Naive thymus-derived CD8-positive, alpha-beta T cell (primary cell): Measurements from ENCODE around the gene HOXB13. TPM values are rescaled to one million over a fixed set of nuclear protein-coding genes. Genes with fewer than 3 reads are reported as not detected.

Experiments
- ATAC-seq, 2 donors: fragments of 150-1000 bp; cut with Tn5 transposase in 1 of 2; sonication (Bioruptor Pico), chemical (Tn5 transposase) in 1 of 2; 1 replicate in 1 of 2; 2 replicates in 1 of 2; pipeline ENCODE4 v1.10.0; 2021; ENCODE audit warnings: mild to moderate bottlenecking in 2 of 2, moderate library complexity in 2 of 2
- POLR2A ChIA-PET: fragments of 350-600 bp; sonication (Branson Sonifier 250); formaldehyde crosslinking; loops from one replicate; lab custom pipeline; 2021; ENCODE audit warnings: antibody characterized with exemption; lab: Charles Lee
- DNase-seq, 10 donors: peaks; one replicate each; pipeline versions ENCODE4 v3.0.0 to v3.0.0-alpha.2; 2020 to 2022
- H3K27ac Mint-ChIP-seq, 10 donors: one replicate each; pipeline ENCODE4 v1.8.0; 2020 to 2022; ENCODE audit warnings: mild to moderate bottlenecking in 10 of 10, mixed read lengths in 10 of 10, moderate library complexity in 4 of 10, inconsistent platforms in 1 of 10
- H3K27me3 Mint-ChIP-seq, 5 donors: one replicate each; pipeline ENCODE4 v1.8.0; 2021 to 2022; ENCODE audit warnings: mixed read lengths in 5 of 5
- H3K36me3 Mint-ChIP-seq, 3 donors: one replicate each; pipeline ENCODE4 v1.8.0; 2020 to 2022; ENCODE audit warnings: mixed read lengths in 3 of 3, mild to moderate bottlenecking in 2 of 3, inconsistent platforms in 1 of 3
- H3K4me1 Mint-ChIP-seq, 4 donors: one replicate each; pipeline ENCODE4 v1.8.0; 2021 to 2022; ENCODE audit warnings: mixed read lengths in 4 of 4
- H3K4me3 Mint-ChIP-seq, 10 donors: one replicate each; pipeline ENCODE4 v1.8.0; 2020 to 2022; ENCODE audit warnings: mild to moderate bottlenecking in 10 of 10, mixed read lengths in 10 of 10, moderate library complexity in 6 of 10, inconsistent platforms in 1 of 10
- H3K9me3 Mint-ChIP-seq, 9 donors: one replicate each; pipeline ENCODE4 v1.8.0; 2020 to 2022; ENCODE audit warnings: mixed read lengths in 9 of 9, mild to moderate bottlenecking in 3 of 9, inconsistent platforms in 1 of 9, moderate library complexity in 1 of 9
- polyA plus RNA-seq, 3 donors: library from polyadenylated mRNA; unstranded; fragments of 300-500 nt; fragmentation: Illumina TruSeq; gene quantifications; one replicate each; pipeline ENCODE4 v1.2.3, GENCODE V29; 2021
- total RNA-seq, 8 experiments: library from RNA in 2 of 8; stranded (reverse) in 2 of 8; gene quantifications; one replicate each; pipeline ENCODE4 v1.2.3 and lab custom pipeline; 2021 to 2026

The HOXB13 gene
- total and polyA plus RNA-seq, 5 experiments from 2014 or later = not detected

DNA sequence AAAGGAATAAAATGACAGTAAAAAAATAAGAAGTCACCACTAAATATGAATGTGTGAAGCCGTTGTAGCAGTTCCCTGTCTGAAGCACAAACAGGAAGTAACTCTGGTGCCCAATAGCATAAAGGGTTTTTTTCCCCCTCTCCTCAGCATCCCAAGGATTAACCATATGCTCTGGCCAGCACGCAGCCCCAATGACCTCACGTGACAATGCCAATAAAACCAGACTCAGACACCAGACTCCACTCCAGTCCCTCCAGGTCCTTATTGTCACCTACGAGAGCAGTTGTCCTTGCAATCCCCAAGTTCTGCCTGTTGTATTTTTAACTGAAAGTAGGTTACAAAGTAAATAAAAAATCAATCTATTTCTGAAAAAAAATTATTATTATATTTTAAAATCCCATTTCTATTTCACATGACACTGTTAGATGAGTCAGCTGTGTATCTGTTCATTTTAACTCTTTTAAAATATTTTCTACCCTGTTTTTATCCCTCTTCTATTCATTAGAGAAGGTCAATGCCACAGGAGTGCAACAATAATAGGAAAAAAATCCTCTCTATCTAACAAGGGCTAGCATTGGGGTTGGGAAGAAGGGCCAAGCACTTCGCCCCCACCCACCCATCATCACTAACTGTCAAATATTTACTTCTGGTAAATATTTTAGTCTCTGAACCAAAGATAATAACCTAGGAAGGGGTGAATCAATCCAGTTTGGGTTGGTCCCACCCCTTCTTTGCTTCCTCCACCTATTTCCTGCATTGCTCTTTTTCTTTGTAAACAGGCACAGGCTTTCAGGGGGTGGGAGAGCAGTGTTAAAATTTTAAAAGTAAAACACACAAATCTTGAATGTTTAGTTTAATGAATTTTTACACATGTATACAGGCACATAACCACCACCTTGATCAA, 12.8 kb downstream of the HOXB13 start:
- no peak overlapping the region for H3K4me3 Mint-ChIP-seq
- H3K36me3 Mint-ChIP-seq = peaks cover 0 to 9% (median 7%) of the 10 kb centered on the region in 3 donors
- ATAC-seq (no peak), DNase-seq (no peak)
- POLR2A ChIA-PET = no interaction called here
- peaks cover 0 to 12% (median 3%) of the 10 kb centered on the region in 9 donors for H3K9me3 Mint-ChIP-seq
- H3K27ac Mint-ChIP-seq = no peak overlapping the region
- peaks cover 6 to 17% (median 14%) of the 10 kb centered on the region in 4 donors for H3K4me1 Mint-ChIP-seq
- H3K27me3 Mint-ChIP-seq = peaks cover 40 to 88% (median 68%) of the 10 kb centered on the region in 5 donors

DNA sequence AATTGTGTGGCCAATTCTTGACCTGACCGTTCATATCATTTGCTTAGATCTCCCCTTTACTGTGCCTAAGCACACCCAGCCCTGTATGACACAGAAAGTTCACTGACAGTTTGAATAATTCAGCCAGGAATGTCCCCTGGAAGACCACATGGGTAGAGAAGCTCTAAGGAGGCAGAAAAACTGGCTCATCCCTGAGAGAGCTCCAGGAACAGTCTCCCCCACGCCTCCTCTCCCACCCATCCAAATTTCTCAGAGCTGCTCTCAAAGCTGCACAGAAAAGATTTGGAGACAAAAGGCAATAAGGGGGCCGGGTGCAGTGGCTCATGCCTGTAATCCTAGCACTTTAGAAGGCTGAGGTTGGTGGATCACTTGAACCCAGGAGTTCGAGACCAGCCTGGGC, 17.4 kb downstream of the HOXB13 start:
- no peak overlapping the region for H3K4me3 Mint-ChIP-seq
- H3K27me3 Mint-ChIP-seq = peaks cover 34 to 88% (median 67%) of the 10 kb centered on the region in 5 donors

DNA sequence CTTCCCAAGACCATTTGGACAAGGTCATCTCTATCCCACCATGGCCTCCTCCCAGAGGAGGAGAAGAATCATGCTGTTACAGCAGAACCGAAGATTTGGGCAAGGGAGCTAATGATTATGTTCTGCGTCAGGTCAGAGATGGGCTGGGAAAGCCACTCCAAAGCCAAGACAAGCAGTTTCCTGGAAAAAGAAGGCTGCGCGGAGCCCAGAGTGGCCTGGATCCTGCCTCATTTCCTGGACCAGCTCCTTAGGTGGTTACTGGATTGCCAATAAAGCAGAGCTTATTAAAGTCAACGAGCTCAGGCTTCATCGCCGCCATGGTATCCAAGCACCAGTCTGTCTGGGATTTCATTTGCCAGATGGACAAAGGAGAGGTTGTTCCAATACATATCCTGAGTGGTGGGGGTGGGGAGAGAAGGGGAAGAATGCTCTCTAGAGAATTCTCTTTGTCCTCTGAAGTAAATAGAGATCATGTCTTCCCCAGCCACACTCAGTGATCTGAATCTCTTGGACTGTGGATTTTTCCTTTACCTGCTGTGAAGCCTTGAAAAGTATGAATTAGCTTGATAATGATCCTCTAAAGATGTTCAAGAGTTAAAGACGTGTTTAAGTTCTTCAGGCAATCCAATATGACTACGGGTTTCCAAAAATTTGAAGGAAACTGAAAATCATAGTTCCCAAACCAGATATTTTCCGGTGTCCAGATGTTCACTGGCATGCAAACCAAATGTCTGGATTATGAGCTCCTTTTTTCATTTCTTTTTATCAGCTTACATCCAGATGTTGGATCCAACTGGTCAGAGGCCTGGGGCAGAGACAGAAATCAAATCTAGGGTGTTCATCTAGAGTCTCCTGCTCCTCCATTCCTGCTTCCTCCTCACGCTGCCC, 23.9 kb downstream of the HOXB13 start:
- ATAC-seq (no peak), DNase-seq (no peak)
- Mint-ChIP-seq H3K36me3 (peaks cover 0 to 3% (median 0%) of the 10 kb centered on the region in 3 donors), H3K9me3 (no peaks in the 10 kb centered on the region), H3K4me1 (no peaks in the 10 kb centered on the region), H3K27me3 (peaks cover 35 to 90% (median 66%) of the 10 kb centered on the region in 5 donors), H3K4me3 (no peak overlapping the region), H3K27ac (no peak overlapping the region)
- POLR2A ChIA-PET = no interaction called here

More for the DNA sequence above, 17.4 kb downstream of the HOXB13 start:
- Mint-ChIP-seq H3K9me3 (no peaks in the 10 kb centered on the region), H3K4me1 (no peaks in the 10 kb centered on the region), H3K36me3 (no peaks in the 10 kb centered on the region), H3K27ac (no peak overlapping the region)
- no peak for DNase-seq
- no peak for ATAC-seq
- POLR2A ChIA-PET = no interaction called here

DNA sequence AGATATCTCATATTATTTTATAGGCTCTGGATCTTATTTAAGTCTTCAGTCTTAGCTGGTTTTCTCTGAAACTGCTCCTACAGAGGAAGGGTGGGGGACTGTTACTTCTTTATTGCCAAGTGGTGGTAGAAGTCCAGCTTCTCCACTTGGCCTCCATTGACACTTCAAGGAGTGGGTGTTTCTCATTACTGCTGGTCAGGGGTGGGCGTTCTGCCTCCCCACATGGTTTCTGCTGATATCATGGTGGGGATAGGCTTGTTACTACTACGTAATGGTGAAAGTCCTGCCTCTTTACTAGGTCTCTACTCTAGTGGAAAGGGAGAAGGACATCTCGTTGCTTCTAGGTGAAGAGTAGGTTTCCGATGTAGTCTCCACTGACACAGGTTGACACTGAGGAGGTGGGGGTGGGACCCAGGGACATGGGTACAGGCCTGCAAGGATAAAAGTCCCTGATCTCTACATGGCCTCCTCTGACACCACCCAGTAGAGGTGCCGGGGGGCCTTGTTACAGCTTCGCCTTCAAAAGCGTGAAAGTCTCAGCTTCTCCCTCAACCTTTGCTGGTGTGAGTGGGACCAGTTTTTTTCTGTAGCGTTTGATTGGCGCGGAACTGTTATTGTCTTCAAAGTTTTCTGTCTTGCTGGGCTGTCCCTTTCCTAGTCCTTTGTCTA, 26.6 kb downstream of the HOXB13 start:
- ATAC-seq (no peak), DNase-seq (no peak)
- Mint-ChIP-seq H3K9me3 (no peaks in the 10 kb centered on the region), H3K27me3 (peaks cover 33 to 89% (median 61%) of the 10 kb centered on the region in 5 donors), H3K4me1 (no peaks in the 10 kb centered on the region), H3K36me3 (peaks cover 0 to 3% (median 0%) of the 10 kb centered on the region in 3 donors), H3K27ac (no peak overlapping the region), H3K4me3 (no peak overlapping the region)
- POLR2A ChIA-PET = no interaction called here

DNA sequence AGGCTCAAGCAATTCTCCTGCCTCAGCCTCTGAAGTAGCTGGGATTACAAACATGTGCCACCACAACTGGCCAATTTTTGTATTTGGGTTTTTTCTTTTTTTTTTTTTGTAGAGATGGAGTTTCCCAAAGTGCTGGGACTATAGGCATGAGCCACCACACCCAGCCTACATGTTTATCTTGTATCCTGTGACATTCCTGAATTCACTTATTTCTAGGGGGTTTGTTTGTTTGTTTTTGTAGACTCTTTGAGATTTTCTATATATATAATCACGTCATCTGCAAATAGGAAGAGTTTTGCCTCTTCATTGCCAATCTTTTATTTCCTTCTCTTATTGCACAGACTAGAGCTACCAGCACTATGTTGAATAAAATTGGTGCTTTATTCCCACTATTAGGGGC, 35.4 kb downstream of the HOXB13 start:
- no peak for ATAC-seq
- Mint-ChIP-seq H3K4me3 (no peak overlapping the region), H3K27me3 (peaks cover 25 to 56% (median 33%) of the 10 kb centered on the region in 5 donors), H3K36me3 (peaks cover 5 to 6% (median 6%) of the 10 kb centered on the region in 3 donors), H3K9me3 (peaks cover 0 to 23% (median 6%) of the 10 kb centered on the region in 9 donors), H3K4me1 (peaks cover 0 to 1% (median 0%) of the 10 kb centered on the region in 4 donors), H3K27ac (no peak overlapping the region)
- POLR2A ChIA-PET = no interaction called here
- no peak for DNase-seq

DNA sequence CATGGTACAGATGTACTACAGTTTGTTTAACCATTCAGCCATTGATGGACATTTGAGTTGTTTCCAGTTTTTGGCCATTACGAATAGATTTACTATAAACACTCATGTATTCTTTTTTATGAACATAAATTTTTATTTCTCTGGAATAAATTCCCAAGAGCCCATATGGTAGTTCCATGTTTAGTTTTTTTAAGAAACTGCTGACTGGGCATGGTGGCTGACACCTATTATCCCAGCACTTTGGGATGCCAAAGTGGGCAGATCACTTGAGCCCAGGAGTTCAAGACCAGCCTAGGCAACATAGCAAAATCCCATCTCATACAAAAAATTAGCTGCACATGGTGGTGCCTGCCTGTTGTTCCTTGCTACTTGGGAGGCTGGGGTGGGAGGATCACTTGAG, 36.5 kb downstream of the HOXB13 start:
- peaks cover 16 to 45% (median 29%) of the 10 kb centered on the region in 5 donors for H3K27me3 Mint-ChIP-seq
- peaks cover 0 to 1% (median 0%) of the 10 kb centered on the region in 4 donors for H3K4me1 Mint-ChIP-seq
- no peak for DNase-seq
- no peak overlapping the region for H3K4me3 Mint-ChIP-seq
- POLR2A ChIA-PET = no interaction called here
- H3K27ac Mint-ChIP-seq = no peak overlapping the region
- ATAC-seq = no peak
- H3K9me3 Mint-ChIP-seq = peaks cover 0 to 23% (median 6%) of the 10 kb centered on the region in 9 donors
- H3K36me3 Mint-ChIP-seq = peaks cover 5 to 6% (median 6%) of the 10 kb centered on the region in 3 donors

DNA sequence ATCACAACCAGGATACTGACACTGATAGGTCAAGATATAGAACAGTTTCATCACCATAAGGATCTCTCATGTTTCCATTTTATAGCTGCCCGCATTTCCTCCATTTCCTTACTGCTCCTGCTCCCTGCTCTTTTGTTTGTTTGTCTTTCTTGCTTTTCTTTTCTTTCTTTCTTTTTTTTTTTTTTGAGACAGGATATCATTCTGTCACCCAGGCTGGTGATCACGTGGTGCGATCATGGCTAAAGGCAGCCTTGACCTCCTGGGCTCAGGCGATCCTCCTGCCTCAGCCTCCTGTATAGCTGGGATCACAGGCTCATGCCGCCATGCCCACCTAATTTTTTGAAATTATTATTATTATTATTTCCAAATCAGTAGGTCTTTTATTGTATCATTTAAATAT, 37.9 kb downstream of the HOXB13 start:
- H3K4me3 Mint-ChIP-seq = no peak overlapping the region
- peaks cover 6 to 35% (median 17%) of the 10 kb centered on the region in 5 donors for H3K27me3 Mint-ChIP-seq
- POLR2A ChIA-PET = no interaction called here
- H3K4me1 Mint-ChIP-seq = peaks cover 0 to 1% (median 0%) of the 10 kb centered on the region in 4 donors
- H3K27ac Mint-ChIP-seq = no peak overlapping the region
- DNase-seq = no peak
- H3K36me3 Mint-ChIP-seq = peaks cover 3 to 6% (median 6%) of the 10 kb centered on the region in 3 donors
- no peak for ATAC-seq
- peaks cover 0 to 15% (median 6%) of the 10 kb centered on the region in 9 donors for H3K9me3 Mint-ChIP-seq

DNA sequence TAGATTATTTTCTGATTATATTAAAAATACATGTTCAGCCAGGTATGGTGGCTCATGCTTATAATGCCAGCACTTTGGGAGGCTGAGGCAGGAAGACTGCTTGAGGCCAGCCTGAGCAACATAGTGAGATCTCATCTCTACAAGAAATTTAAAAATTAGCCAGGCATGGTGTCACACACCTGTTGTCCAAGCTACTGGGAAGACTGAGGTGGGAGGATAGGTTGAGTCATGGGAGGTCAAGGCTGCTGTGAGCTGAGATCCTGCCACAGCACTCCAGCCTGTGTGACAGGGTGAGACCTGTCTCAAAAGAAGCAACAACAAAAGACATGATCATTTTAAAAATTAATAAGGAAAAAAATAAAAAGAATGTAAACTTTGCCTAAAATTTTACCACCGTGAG, 46.9 kb downstream of the HOXB13 start:
- H3K9me3 Mint-ChIP-seq = no peaks in the 10 kb centered on the region
- no peak for ATAC-seq
- peaks cover 0 to 9% (median 4%) of the 10 kb centered on the region in 4 donors for H3K4me1 Mint-ChIP-seq
- POLR2A ChIA-PET = no interaction called here
- no peaks in the 10 kb centered on the region for H3K36me3 Mint-ChIP-seq
- DNase-seq = no peak
- no peak overlapping the region for H3K27ac Mint-ChIP-seq
- H3K4me3 Mint-ChIP-seq = no peak overlapping the region
- peaks cover 28 to 56% (median 28%) of the 10 kb centered on the region in 5 donors for H3K27me3 Mint-ChIP-seq

DNA sequence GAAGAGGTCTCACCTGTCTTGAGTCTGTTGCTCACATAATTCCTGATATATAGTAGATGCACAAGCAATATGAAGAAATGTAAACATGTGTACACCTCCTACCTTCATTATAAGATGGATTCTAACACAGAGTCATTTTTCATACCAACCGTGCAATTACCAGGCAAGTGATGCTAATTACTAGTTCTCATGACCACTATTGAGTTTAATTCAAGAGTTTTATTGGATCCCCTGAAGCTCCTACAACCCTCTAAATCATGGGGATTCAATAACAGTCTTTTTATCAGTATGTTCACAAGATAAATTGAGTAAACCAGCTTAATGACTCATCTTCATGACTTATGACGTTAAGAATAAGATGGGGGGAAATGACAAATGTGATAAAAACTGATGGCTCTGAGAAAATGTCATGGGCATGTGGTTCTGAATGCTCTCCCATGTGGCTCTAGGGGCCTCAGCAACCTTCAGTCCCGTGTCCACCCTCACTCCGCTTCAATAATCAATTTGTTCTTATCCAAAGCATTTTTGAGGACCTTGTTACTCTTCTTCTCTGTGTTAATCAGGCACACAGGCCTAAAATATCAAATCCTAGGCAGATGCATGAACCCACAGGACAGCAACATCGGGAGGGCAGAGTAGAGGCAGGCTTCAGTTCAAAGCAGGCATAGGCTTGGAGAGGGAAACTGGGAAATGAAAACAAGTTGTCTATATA, 49.0 kb downstream of the HOXB13 start:
- peaks cover 28 to 65% (median 33%) of the 10 kb centered on the region in 5 donors for H3K27me3 Mint-ChIP-seq
- H3K27ac Mint-ChIP-seq = no peak overlapping the region
- ATAC-seq = no peak
- POLR2A ChIA-PET = interaction anchor here (0.9 to 1.2 kb wide), 2 partner anchors 86 to 111 kb away, joined by 3 read pairs; partner anchors contain the start of gene HOXB5
- no peak for DNase-seq
- peaks cover 0 to 9% (median 4%) of the 10 kb centered on the region in 4 donors for H3K4me1 Mint-ChIP-seq
- H3K36me3 Mint-ChIP-seq = no peaks in the 10 kb centered on the region
- no peak overlapping the region for H3K4me3 Mint-ChIP-seq
- no peaks in the 10 kb centered on the region for H3K9me3 Mint-ChIP-seq

DNA sequence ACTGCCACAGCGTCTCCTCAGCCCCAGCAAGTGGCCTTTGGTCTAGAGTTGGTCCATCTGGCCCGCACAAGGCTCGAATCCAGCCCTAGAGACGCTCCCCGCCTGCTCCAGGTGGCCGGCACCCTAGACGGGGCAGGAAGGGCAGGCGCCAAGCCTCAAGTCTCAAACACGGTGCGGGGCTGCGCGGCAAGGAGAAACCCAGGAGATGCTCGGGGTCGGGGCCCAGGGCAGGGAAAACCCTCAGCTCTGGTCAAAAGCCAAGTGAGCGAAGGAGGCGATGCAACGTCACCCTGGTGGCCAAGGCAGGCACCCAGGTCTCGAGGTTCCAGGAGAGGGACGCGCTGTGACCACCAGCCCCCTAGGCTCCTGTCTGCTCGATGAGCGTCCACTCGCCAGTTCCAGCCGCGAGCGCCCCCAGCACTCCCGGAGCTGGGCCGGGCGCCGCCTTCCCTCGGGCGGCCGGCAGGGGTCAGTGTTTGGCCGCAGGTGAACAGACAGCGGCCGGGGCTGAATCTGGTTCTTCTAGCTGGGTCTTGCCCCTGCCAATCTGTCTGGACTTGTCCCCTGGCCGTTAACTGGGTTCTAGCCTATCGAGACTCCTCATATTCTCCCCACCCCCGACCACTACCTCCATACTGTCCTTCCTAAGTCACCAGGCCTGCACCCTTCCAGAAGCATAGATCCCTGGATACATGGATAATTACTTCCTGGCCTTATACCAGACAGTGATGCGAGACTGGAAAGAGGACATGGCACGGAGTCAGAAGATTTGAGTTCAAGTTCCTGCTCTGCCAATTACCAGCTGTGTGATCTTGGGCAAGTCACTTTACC, 50.2 kb downstream of the HOXB13 start:
- H3K4me1 Mint-ChIP-seq = peaks cover 0 to 9% (median 4%) of the 10 kb centered on the region in 4 donors

More for the DNA sequence above, 50.2 kb downstream of the HOXB13 start:
- Mint-ChIP-seq H3K9me3 (no peaks in the 10 kb centered on the region), H3K4me3 (peak overlapping the region in 5 of 10 donors; percentile 6 to 55 (median 41)), H3K27ac (no peak overlapping the region), H3K27me3 (peaks cover 26 to 65% (median 33%) of the 10 kb centered on the region in 5 donors), H3K36me3 (no peaks in the 10 kb centered on the region)
- POLR2A ChIA-PET = interaction anchor here (0.6 to 1.2 kb wide), 4 partner anchors 85 to 261 kb away, joined by 3 to 4 read pairs (median 3); partner anchors contain the start of gene HOXB5
- DNase-seq (peak; percentile 50 to 78 (median 68)), ATAC-seq (peak; percentile 94 to 98)
